Activated CD4-positive, alpha-beta T cell treated with anti-CD3 and anti-CD28 coated beads for 36 hours (primary cell): ENCODE measurements around the gene CACNG3. TPM values are rescaled to one million over a fixed set of nuclear protein-coding genes. Genes with fewer than 3 reads are reported as not detected.
A peak's percentile ranks its signal among the peaks of the same experiment; 100 is the strongest.

ENCODE experiments used
- ATAC-seq: fragments of 200-7000 bp; cut with Tn5 transposase; one replicate; pipeline ENCODE4 v1.10.0; 2021; ENCODE audit warnings: mild to moderate bottlenecking, moderate library complexity
- CTCF ChIA-PET: fragments of 350-600 bp; sonication (Branson Sonifier 250); formaldehyde crosslinking; loops from one replicate; lab custom pipeline; 2021; ENCODE audit warnings: antibody characterized with exemption; lab: Charles Lee
- POLR2A ChIA-PET: fragments of 350-600 bp; sonication (Branson Sonifier 250); formaldehyde crosslinking; loops from one replicate; lab custom pipeline; 2021; ENCODE audit warnings: antibody characterized with exemption, inconsistent platforms; lab: Charles Lee
- DNase-seq: peaks from one replicate; pipeline ENCODE4 v3.0.0-alpha.2; 2020
- H3K27ac Mint-ChIP-seq: one replicate; pipeline ENCODE4 v1.8.0; 2021; ENCODE audit warnings: mixed read lengths
- H3K27me3 Mint-ChIP-seq: one replicate; pipeline ENCODE4 v1.8.0; 2021; ENCODE audit warnings: mixed read lengths
- H3K36me3 Mint-ChIP-seq: one replicate; pipeline ENCODE4 v1.8.0; 2021; ENCODE audit warnings: low read depth, mixed read lengths
- H3K4me1 Mint-ChIP-seq: one replicate; pipeline ENCODE4 v1.8.0; 2021; ENCODE audit warnings: mixed read lengths
- H3K4me3 Mint-ChIP-seq: one replicate; pipeline ENCODE4 v1.8.0; 2021; ENCODE audit warnings: mild to moderate bottlenecking, moderate library complexity, mixed read lengths
- H3K9me3 Mint-ChIP-seq: one replicate; pipeline ENCODE4 v1.8.0; 2021; ENCODE audit warnings: low read depth, mixed read lengths
- intact Hi-C, 2 experiments: fragments of 100-400 bp; cut with DNase I in 1 of 2; cut with micrococcal nuclease in 1 of 2; formaldehyde crosslinking; loops; one replicate each; pipeline versions ENCODE4 v1.14.2 to v1.15.1; 2022 to 2024; cut with DNase I, micrococcal nuclease
- total RNA-seq, 2 experiments: library from RNA; stranded (reverse); gene quantifications; one replicate each; pipeline ENCODE4 v1.2.3, GENCODE V29; 2021

Gene CACNG3
- not detected for total RNA-seq

DNA sequence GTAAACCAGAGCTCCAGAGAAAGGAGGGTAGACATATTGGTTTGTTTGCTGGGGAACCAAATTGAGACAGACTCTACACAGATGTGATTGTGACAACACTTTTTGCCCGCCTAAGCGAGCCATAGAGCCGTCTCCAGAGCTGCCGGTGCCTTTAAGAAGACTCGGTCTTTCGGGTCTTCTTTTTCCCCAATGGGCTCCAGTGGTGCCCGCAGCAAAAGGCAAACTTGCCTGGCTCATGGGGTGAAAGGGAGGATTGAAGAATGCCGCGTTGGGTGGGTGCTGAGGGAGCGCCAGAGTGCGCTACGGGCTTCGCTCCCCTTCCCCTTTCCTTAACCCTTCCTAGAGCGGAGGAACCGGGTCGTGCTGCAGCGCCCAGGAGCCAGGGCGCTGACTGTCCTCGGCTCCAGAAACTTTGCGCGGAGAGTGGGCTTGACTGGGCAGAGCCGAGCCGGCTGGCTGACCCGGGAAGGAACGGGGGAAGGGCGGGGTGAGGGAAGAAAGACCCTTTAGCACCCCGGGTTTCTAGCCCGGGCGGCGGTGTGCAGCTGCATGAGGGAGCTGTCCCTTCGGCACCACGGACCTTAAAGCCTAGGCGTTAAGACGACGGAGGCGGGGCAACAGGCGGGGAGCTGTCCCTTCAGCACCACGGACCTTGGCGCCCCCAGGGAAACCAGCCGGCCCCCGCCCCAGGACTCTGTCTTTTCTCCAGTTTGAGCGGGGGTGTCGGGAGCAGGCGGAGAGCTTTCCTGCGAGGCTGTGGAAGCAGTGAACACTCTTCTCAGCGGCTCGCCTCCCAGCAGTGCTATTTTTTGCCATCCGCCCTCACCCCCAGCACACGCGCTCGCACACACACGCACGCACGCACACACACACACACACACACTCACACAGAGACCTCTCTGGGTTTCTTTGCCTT, at the start of gene CACNG3:
Gene CACNG3, plus strand, starts transcription at position 880 of the 916 bp plus-strand sequence. CDS start 420 bp downstream, outside the sequence.
- Mint-ChIP-seq H3K4me3 (no peak within 1 kb of the TSS), H3K36me3 (no peaks in the 10 kb centered on the region), H3K9me3 (no peaks in the 10 kb centered on the region), H3K27me3 (peaks cover 51% of the 10 kb centered on the region), H3K27ac (no peak within 1 kb of the TSS), H3K4me1 (no peaks in the 10 kb centered on the region)
- ChIA-PET POLR2A (no interaction called here), CTCF (interaction anchor here (0.6 to 1.9 kb wide), 8 partner anchors 83 to 394 kb away, joined by 3 to 8 read pairs (median 3); no protein-coding TSS in a partner anchor)
- peak; percentile 88 for ATAC-seq
- DNase-seq, result peak; percentile 85
- intact Hi-C loops, result loop anchor here (5.0 to 10.0 kb wide), 4 partner anchors 113 to 521 kb away; no protein-coding TSS in a partner anchor

GRCh38 chr16:24206926-24207325, 49.2 kb upstream of the CACNG3 start:
- Mint-ChIP-seq H3K4me3 (no peak overlapping the region), H3K4me1 (peaks cover 5% of the 10 kb centered on the region), H3K27ac (no peak overlapping the region), H3K9me3 (no peaks in the 10 kb centered on the region), H3K27me3 (no peaks in the 10 kb centered on the region), H3K36me3 (peaks cover 18% of the 10 kb centered on the region)
- ChIA-PET CTCF (interaction anchor here (0.6 to 0.7 kb wide), 2 partner anchors 136 to 166 kb away, joined by 3 read pairs; no protein-coding TSS in a partner anchor), POLR2A (no interaction called here)
- DNase-seq (no peak), ATAC-seq (no peak)
- intact Hi-C loops, result no loop called here

GRCh38 chr16:24208710-24209109, 47.4 kb upstream of the CACNG3 start:
- ChIA-PET CTCF (interaction anchor here (1.3 kb wide), 1 partner anchor 18 kb away, joined by 3 read pairs; no protein-coding TSS in a partner anchor), POLR2A (no interaction called here)
- DNase-seq (no peak), ATAC-seq (no peak)
- Mint-ChIP-seq H3K9me3 (no peaks in the 10 kb centered on the region), H3K27ac (no peak overlapping the region), H3K4me1 (no peaks in the 10 kb centered on the region), H3K27me3 (no peaks in the 10 kb centered on the region), H3K4me3 (no peak overlapping the region), H3K36me3 (peaks cover 13% of the 10 kb centered on the region)
- intact Hi-C loops, result no loop called here

DNA sequence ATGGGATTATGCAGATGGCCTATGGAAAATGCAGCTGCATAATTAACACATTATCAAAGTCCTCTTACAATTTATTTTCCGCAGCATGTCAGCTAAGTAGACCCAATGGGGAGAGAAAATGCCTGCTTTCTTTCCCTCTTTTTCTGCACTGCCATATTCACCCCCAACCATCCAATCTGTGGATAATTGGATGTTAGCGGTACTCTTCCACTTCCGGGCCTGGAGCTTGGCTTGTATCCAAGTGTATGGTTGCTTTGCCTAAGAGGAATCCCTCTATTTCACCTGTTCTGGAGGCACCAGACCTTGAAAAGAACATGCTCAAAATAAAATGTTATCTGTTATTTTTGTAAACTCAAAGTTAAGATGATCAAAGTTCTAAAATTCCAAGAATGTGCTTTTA, 41.1 kb upstream of the CACNG3 start:
- DNase-seq, result no peak
- ATAC-seq, result no peak
- H3K36me3 Mint-ChIP-seq, result peaks cover 25% of the 10 kb centered on the region
- H3K9me3 Mint-ChIP-seq, result no peaks in the 10 kb centered on the region
- intact Hi-C loops, result no loop called here
- ChIA-PET CTCF (interaction anchor here (1.2 to 1.4 kb wide), 2 partner anchors 38 to 144 kb away, joined by 5 to 6 read pairs; no protein-coding TSS in a partner anchor), POLR2A (no interaction called here)
- H3K27ac Mint-ChIP-seq, result no peak overlapping the region
- no peaks in the 10 kb centered on the region for H3K4me1 Mint-ChIP-seq
- H3K4me3 Mint-ChIP-seq, result no peak overlapping the region
- H3K27me3 Mint-ChIP-seq, result no peaks in the 10 kb centered on the region

- Mint-ChIP-seq H3K36me3 (peaks cover 26% of the 10 kb centered on the region), H3K4me3 (no peak overlapping the region), H3K9me3 (peaks cover 2% of the 10 kb centered on the region), H3K27me3 (no peaks in the 10 kb centered on the region), H3K27ac (no peak overlapping the region), H3K4me1 (no peaks in the 10 kb centered on the region)
- intact Hi-C loops, result no loop called here
- no peak for ATAC-seq
- DNase-seq, result no peak
- ChIA-PET CTCF (no interaction called here), POLR2A (no interaction called here)
Observed at GRCh38 chr16:24216961-24217360, 39.2 kb upstream of the CACNG3 start.

DNA sequence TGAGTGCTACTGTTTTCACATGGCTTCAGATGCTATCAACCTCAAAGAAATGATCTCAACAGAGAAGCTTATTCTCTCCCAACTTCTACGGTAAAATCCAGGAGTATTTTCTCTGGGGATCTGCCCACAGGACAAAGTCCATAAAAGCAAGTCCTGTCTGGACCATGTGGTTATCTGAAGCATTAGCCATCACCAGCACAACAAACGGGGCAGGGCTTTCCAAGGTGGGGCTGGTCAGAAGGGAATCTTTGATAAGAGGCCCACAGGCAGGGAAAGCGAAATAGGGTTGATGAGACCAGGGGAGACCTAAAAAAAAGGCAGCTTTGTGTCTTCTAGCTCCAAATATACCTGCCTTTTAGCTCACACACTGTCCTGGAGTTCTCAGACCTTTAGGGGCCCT, 38.7 kb upstream of the CACNG3 start:
- H3K27me3 Mint-ChIP-seq, result no peaks in the 10 kb centered on the region
- peaks cover 2% of the 10 kb centered on the region for H3K9me3 Mint-ChIP-seq
- H3K27ac Mint-ChIP-seq, result no peak overlapping the region
- POLR2A ChIA-PET, result no interaction called here
- ATAC-seq (no peak), DNase-seq (no peak)
- peaks cover 26% of the 10 kb centered on the region for H3K36me3 Mint-ChIP-seq
- no peaks in the 10 kb centered on the region for H3K4me1 Mint-ChIP-seq
- CTCF ChIA-PET, result no interaction called here
- intact Hi-C loops, result no loop called here
- H3K4me3 Mint-ChIP-seq, result no peak overlapping the region

DNA sequence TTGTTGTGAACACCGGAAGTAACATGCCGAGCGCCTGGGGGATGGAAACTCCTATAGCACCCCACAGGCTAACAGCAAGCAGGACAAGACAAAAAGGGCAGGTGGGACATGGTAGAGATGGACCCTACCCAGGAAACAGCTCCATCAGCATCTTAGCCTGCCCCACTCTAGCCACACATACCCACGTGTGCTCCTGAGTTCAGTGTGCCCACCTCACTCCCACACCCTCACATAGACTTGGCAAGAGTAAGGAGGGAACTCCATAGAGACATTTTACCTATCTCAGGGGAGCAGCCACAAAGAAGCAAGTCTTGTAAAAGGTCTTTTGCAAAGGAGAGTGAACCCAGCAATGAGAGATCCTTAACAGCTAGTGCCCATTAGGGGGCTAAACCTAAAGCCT, 37.8 kb upstream of the CACNG3 start:
- no peaks in the 10 kb centered on the region for H3K4me1 Mint-ChIP-seq
- intact Hi-C loops, result no loop called here
- ChIA-PET POLR2A (no interaction called here), CTCF (no interaction called here)
- H3K27ac Mint-ChIP-seq, result no peak overlapping the region
- no peak for DNase-seq
- ATAC-seq, result no peak
- no peaks in the 10 kb centered on the region for H3K27me3 Mint-ChIP-seq
- H3K9me3 Mint-ChIP-seq, result peaks cover 2% of the 10 kb centered on the region
- no peak overlapping the region for H3K4me3 Mint-ChIP-seq
- H3K36me3 Mint-ChIP-seq, result peaks cover 24% of the 10 kb centered on the region

DNA sequence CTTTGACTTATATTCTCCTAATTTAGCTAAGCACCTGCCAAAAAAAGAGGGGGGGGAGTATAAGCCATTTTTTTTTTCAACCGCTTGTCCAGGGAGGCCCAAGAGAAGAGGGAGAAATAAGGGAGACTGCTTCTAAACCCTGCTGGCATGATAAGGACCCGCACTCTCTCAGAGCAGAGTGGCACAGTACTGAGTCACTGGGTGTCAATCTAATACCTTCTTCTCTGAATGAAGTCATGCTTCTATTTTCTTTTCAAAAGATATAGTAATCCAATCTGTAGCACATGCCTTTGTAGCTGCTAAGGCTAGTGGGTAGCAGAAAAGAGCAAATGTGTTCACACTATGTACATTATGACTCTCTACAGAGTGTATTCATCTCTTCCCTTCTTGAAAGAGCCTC, 34.9 kb upstream of the CACNG3 start:
- Mint-ChIP-seq H3K27me3 (peaks cover 4% of the 10 kb centered on the region), H3K9me3 (peaks cover 10% of the 10 kb centered on the region), H3K27ac (no peak overlapping the region), H3K4me1 (no peaks in the 10 kb centered on the region), H3K36me3 (peaks cover 13% of the 10 kb centered on the region), H3K4me3 (no peak overlapping the region)
- DNase-seq (no peak), ATAC-seq (peak; percentile 49)
- ChIA-PET POLR2A (no interaction called here), CTCF (interaction anchor here (0.7 to 1.8 kb wide), 3 partner anchors 32 to 151 kb away, joined by 3 to 7 read pairs (median 4); no protein-coding TSS in a partner anchor)
- intact Hi-C loops, result no loop called here

DNA sequence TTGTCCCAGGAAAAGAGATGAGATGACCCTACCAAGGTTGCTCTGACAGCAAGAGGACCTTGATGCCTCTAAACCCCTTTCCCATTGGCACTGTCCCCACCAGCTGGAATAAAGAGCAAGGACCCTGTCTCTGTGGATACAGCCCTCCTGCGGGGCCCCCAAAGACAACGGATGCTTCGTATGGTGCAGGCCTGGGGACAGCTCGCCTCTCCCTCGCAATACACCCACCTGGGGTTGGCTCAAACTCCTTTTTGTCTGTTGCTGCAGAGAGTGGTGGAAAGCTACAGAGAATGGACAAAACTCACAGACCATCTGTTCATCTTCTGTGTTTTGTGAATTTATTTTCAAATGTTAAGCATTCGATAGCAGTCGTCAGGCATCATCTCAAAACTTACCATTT, 27.6 kb upstream of the CACNG3 start:
- Mint-ChIP-seq H3K27ac (no peak overlapping the region), H3K4me3 (no peak overlapping the region), H3K4me1 (peaks cover 2% of the 10 kb centered on the region), H3K9me3 (peaks cover 7% of the 10 kb centered on the region), H3K27me3 (peaks cover 6% of the 10 kb centered on the region), H3K36me3 (no peaks in the 10 kb centered on the region)
- ChIA-PET CTCF (interaction anchor here (1.6 kb wide), 1 partner anchor 187 kb away, joined by 4 read pairs; no protein-coding TSS in a partner anchor), POLR2A (no interaction called here)
- intact Hi-C loops, result no loop called here
- ATAC-seq, result no peak
- DNase-seq, result no peak

DNA sequence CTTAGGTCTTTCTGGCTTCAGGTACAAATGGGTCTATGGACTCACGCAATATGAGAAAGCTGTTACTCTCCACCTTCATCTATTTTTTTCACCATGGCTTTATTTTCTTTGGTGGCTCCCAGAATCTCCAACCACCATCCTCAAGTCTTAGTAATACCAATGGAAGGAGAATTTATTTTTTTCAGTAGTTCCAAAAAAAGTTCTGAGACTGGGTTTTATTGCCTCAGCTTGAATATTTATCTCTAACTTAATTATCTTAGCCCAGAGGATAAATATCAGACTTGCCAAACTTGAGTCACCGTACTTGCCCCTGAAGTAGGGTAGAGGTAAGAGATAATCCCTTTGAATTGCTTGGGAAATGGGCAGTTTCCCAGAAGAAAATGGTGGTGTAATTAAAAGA, 23.2 kb upstream of the CACNG3 start:
- no peak for DNase-seq
- H3K36me3 Mint-ChIP-seq, result peaks cover 1% of the 10 kb centered on the region
- H3K4me3 Mint-ChIP-seq, result no peak overlapping the region
- ATAC-seq, result no peak
- intact Hi-C loops, result loop anchor here in 1 of 2 experiments (10.0 kb wide), 1 partner anchor 438 kb away; no protein-coding TSS in a partner anchor
- H3K27ac Mint-ChIP-seq, result no peak overlapping the region
- POLR2A ChIA-PET, result no interaction called here
- CTCF ChIA-PET, result no interaction called here
- H3K9me3 Mint-ChIP-seq, result peaks cover 7% of the 10 kb centered on the region
- H3K27me3 Mint-ChIP-seq, result peaks cover 8% of the 10 kb centered on the region
- H3K4me1 Mint-ChIP-seq, result peaks cover 2% of the 10 kb centered on the region

DNA sequence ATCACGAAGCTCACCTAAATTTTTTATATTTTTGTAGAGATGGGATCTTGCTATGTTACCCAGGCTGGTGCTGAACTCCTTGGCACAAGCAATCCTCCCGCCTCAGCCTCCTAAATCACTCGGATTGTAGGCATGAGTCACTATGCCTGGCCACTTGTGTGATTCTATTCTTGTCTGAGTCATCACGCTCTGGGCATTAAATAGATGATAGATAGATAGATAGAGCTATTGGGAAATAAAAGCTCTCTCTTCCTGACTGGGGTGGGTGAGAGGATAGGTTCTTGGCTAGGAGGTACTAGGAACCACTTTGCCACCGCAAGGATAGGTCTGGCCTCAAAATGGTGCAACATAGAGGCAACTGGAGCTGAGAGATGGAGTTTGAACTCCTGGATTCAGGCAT, 21.4 kb upstream of the CACNG3 start:
- peaks cover 9% of the 10 kb centered on the region for H3K27me3 Mint-ChIP-seq
- DNase-seq, result no peak
- intact Hi-C loops, result loop anchor here in 1 of 2 experiments (10.0 kb wide), 1 partner anchor 440 kb away; no protein-coding TSS in a partner anchor
- H3K27ac Mint-ChIP-seq, result no peak overlapping the region
- H3K4me1 Mint-ChIP-seq, result no peaks in the 10 kb centered on the region
- H3K4me3 Mint-ChIP-seq, result no peak overlapping the region
- no peak for ATAC-seq
- peaks cover 4% of the 10 kb centered on the region for H3K36me3 Mint-ChIP-seq
- CTCF ChIA-PET, result no interaction called here
- H3K9me3 Mint-ChIP-seq, result peaks cover 19% of the 10 kb centered on the region
- POLR2A ChIA-PET, result interaction anchor here (0.5 kb wide), 1 partner anchor 216 kb away, joined by 4 read pairs; no protein-coding TSS in a partner anchor
